Glutamatergic neuron (in vitro differentiated cells): ENCODE data around the gene TIMP1. TPM values are rescaled to one million over a fixed set of nuclear protein-coding genes. Genes with fewer than 3 reads are reported as not detected.

Experiments used
- DNase-seq: peaks from one replicate; pipeline ENCODE4 v3.0.0; 2022
- H3K27ac Mint-ChIP-seq: one replicate; pipeline ENCODE4 v1.8.0; 2020; ENCODE audit warnings: mild to moderate bottlenecking, mixed read lengths, inconsistent platforms; ENCODE audit not compliant: unreplicated experiment
- H3K27me3 Mint-ChIP-seq: one replicate; pipeline ENCODE4 v1.8.0; 2020; ENCODE audit warnings: mild to moderate bottlenecking, moderate library complexity, mixed read lengths, inconsistent platforms; ENCODE audit not compliant: unreplicated experiment
- H3K36me3 Mint-ChIP-seq: one replicate; pipeline ENCODE4 v1.8.0; 2020; ENCODE audit warnings: mild to moderate bottlenecking, mixed read lengths, inconsistent platforms; ENCODE audit not compliant: unreplicated experiment
- H3K4me1 Mint-ChIP-seq: one replicate; pipeline ENCODE4 v1.8.0; 2020; ENCODE audit warnings: mild to moderate bottlenecking, low read depth, mixed read lengths, inconsistent platforms; ENCODE audit not compliant: unreplicated experiment
- H3K4me3 Mint-ChIP-seq: one replicate; pipeline ENCODE4 v1.8.0; 2020; ENCODE audit warnings: mild to moderate bottlenecking, mixed read lengths, inconsistent platforms; ENCODE audit not compliant: unreplicated experiment
- H3K9me3 Mint-ChIP-seq: one replicate; pipeline ENCODE4 v1.8.0; 2020; ENCODE audit warnings: mild to moderate bottlenecking, moderate library complexity, mixed read lengths, inconsistent platforms; ENCODE audit not compliant: unreplicated experiment
- CTCF ChIP-seq: fragments of 200-600 bp; sonication (generic); IDR thresholded peaks from one replicate; pipeline ENCODE4 v1.5.0; 2021; ENCODE audit not compliant: partially characterized antibody, unreplicated experiment
- total RNA-seq: library from RNA; stranded (reverse); fragmentation: NEBNext Ultra II Directional; extraction: Animal tissue kit (Norgen Biotek cat#: 25700); gene quantifications from one replicate; pipeline ENCODE4 v1.2.1, GENCODE V29; 2021; ENCODE audit not compliant: unreplicated experiment

The TIMP1 gene
- total RNA-seq, 1 donor from 2014 or later = 5.9 TPM

- Mint-ChIP-seq H3K27ac (no peak overlapping the region), H3K9me3 (peaks cover 5% of the 10 kb centered on the region), H3K36me3 (no peaks in the 10 kb centered on the region), H3K4me1 (peaks cover 9% of the 10 kb centered on the region), H3K27me3 (peaks cover 4% of the 10 kb centered on the region), H3K4me3 (no peak overlapping the region)
- no peak for DNase-seq
- no peak for TF ChIP-seq CTCF
These were observed 4.8 kb upstream of the TIMP1 start for GRCh38 chrX:47577424-47577823.

GRCh38 chrX:47577901-47578300 lies 4.3 kb upstream of the TIMP1 start:
- no peak for TF ChIP-seq CTCF
- no peak overlapping the region for H3K4me3 Mint-ChIP-seq

GRCh38 chrX:47578692-47579091 lies 3.5 kb upstream of the TIMP1 start:
- no peak overlapping the region for H3K4me3 Mint-ChIP-seq
- no peak overlapping the region for H3K27ac Mint-ChIP-seq
- no peak for TF ChIP-seq CTCF
- H3K27me3 Mint-ChIP-seq = peaks cover 6% of the 10 kb centered on the region
- H3K9me3 Mint-ChIP-seq = peaks cover 2% of the 10 kb centered on the region
- H3K4me1 Mint-ChIP-seq = peaks cover 7% of the 10 kb centered on the region
- H3K36me3 Mint-ChIP-seq = no peaks in the 10 kb centered on the region
- DNase-seq = no peak

More at GRCh38 chrX:47577901-47578300, 4.3 kb upstream of the TIMP1 start:
- Mint-ChIP-seq H3K36me3 (no peaks in the 10 kb centered on the region), H3K9me3 (peaks cover 5% of the 10 kb centered on the region), H3K27ac (no peak overlapping the region), H3K27me3 (peaks cover 4% of the 10 kb centered on the region), H3K4me1 (peaks cover 9% of the 10 kb centered on the region)
- DNase-seq = no peak

GRCh38 chrX:47579537-47579936 lies 2.7 kb upstream of the TIMP1 start:
- Mint-ChIP-seq H3K4me3 (no peak overlapping the region), H3K27me3 (peaks cover 6% of the 10 kb centered on the region), H3K27ac (no peak overlapping the region), H3K4me1 (peaks cover 7% of the 10 kb centered on the region), H3K36me3 (no peaks in the 10 kb centered on the region), H3K9me3 (peaks cover 2% of the 10 kb centered on the region)
- no peak for TF ChIP-seq CTCF
- no peak for DNase-seq

GRCh38 chrX:47583240-47583861 lies 1.1 kb downstream of the TIMP1 start:
- H3K4me3 Mint-ChIP-seq = no peak overlapping the region
- peaks cover 3% of the 10 kb centered on the region for H3K9me3 Mint-ChIP-seq
- no peak for DNase-seq
- peaks cover 2% of the 10 kb centered on the region for H3K4me1 Mint-ChIP-seq
- no peaks in the 10 kb centered on the region for H3K36me3 Mint-ChIP-seq
- H3K27me3 Mint-ChIP-seq = peaks cover 2% of the 10 kb centered on the region
- no peak overlapping the region for H3K27ac Mint-ChIP-seq
- no peak for TF ChIP-seq CTCF
